HG03066 (cell line): ENCODE measurements around the gene MRPL9.
"Not testable (repeated sequence)": the region's sequence is repeated elsewhere in the genome, so short reads cannot be mapped to it uniquely, and the experiment has no call there.

ENCODE experiments used
- ATAC-seq: cut with Tn5 transposase; IDR thresholded peaks from one replicate; pipeline ENCODE4 v1.9.1; 2021; ENCODE audit warnings: low read depth; ENCODE audit not compliant: unreplicated experiment

The MRPL9 gene

DNA sequence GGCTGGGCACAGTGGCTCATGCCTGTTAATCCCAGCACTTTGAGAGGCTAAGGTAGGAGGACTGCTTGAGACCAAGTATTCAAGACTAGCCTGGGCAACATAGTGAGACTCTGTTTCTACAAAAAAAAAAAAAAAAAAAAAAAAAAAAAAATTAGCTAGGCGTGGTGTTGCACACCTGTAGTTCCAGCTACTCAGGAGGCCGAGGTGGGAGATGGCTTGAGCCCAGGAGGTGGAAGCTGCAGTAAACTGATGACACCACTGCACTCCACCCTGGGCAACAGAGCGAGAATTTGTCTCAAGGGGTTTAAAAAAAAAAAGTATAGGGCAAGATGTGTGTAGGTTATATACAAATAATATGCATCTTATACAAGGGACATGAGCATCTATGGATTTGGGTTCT, 24.4 kb upstream of the MRPL9 start:
- no peak for ATAC-seq

DNA sequence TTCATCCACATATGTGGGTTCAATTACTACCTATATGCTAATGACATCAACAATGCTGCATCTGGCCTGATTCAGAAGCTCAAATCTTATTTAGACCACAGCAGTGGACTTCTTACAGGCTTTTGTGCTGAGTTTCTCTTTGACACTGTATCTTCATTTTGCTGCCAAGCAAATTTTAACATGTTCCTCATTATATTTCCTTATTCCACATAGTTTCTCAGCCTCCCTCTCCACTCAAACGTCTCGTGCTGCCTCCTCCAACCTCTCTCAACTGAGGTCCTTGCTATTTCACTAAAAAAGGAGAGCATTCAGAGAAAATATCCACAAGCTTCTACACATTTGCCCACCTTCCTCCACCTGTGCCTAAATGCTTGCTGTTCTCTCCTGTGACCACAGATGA, 20.5 kb upstream of the MRPL9 start:
- no peak for ATAC-seq

DNA sequence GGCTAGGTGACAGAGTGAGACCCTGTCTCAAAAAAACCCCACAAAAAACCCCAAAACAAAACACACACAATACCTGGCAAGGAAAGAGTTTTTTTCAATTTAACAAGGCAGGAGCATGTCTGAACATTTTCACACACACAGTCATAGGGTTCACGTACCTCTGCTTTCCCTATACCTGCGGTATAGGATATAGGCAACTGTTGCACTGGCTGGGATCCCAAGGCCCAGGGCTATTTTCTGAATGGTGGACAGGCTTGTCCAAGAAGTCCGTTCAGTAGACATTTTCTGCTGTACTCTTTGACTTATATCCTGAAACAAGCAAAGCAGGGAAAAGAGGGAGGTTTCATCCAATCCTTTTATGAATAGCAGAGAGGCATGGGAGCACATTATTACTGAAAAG, 19.4 kb upstream of the MRPL9 start:
- ATAC-seq = no peak

DNA sequence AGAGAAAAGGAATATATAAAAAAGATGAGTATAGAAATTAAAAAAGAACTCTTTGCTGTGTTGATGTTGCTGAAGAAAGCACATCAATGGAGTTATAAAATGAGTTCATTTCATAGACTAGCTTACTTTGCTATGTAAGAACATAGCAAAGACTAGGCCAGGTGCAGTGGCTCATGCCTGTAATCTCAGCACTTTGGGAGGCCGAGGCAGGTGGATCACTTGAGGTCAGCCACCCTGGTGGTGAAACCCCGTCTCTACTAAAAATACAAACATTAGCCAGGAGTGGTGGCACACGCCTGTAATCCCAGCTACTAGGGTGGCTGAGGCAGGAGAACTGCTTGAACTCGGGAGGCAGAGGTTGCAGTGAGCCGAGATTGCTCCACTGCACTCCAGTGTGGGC, 18.7 kb upstream of the MRPL9 start:
- not testable (repeated sequence) for ATAC-seq

DNA sequence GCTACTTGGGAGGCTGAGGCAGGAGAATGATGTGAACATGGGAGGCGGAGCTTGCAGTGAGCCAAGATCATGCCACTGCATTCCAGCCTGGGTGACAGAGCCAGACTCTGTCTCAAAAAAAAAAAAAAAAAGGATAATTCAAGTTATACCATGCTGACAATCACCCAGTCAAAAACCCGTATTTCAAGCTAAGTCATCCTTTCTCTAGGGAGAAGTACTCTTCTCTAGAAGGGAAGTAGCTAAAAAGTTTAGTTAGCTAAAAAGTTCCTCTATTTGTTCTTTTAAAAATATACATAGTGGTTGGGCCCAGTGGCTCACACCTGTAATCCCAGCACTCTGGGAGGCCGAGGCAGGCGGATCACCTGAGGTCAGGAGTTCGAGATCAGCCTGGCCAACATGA, 17.4 kb upstream of the MRPL9 start:
- not testable (repeated sequence) for ATAC-seq

DNA sequence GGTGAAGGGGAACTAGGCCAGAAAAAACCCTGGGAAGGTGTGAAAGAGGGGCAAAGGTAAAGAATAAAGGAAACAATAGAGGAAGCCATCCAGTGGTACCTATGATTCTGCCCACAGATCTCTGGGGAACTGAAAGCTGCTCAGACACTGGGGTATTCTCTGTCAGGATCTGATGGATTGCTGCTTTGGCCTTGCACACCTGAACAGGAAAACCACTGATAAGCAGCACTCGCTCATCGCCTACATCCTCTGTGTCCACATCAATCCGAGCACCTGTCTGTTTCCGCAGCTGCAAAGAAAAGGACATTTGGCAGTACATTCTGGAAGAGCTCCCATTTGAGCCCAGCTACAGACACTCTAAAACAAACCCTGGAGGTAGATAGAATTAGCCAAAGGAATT, 16.6 kb upstream of the MRPL9 start:
- no peak for ATAC-seq

DNA sequence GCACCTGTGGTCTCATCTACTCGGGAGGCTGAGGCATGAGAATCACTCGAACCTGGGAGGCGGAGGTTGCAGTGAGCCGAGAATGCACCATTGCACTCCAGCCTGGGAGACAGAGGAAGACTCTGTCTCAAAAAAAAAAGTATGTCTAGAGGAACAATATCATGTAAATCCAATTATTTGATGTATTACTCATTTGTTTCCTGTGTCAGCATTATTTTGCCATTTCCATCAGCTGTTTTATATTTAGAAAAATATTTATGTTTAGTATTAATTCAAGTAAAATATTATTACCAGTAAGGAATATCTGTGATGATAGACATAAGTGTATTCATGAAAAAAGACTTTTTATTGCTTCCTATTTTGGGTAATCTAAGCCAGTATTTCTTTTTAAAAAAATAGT, 14.0 kb upstream of the MRPL9 start:
- ATAC-seq = no peak

DNA sequence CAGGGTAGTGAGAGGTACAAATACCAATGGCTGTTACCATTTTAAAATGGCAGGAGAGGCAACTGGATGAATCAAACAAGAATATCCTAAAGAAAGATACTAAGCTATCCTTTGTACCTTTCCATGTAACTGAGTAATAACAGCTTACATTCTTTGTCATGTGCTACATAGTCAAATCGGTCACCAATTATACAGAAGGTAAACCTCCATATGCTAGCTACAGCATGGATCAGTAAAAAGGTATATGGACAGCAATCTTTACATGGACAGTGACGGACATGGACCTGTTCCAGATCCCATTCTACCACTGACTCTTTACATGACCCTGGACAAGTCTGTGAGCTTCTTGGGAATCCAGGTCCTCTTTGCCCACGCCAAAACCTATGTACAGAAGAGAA, 13.4 kb upstream of the MRPL9 start:
- ATAC-seq = no peak

DNA sequence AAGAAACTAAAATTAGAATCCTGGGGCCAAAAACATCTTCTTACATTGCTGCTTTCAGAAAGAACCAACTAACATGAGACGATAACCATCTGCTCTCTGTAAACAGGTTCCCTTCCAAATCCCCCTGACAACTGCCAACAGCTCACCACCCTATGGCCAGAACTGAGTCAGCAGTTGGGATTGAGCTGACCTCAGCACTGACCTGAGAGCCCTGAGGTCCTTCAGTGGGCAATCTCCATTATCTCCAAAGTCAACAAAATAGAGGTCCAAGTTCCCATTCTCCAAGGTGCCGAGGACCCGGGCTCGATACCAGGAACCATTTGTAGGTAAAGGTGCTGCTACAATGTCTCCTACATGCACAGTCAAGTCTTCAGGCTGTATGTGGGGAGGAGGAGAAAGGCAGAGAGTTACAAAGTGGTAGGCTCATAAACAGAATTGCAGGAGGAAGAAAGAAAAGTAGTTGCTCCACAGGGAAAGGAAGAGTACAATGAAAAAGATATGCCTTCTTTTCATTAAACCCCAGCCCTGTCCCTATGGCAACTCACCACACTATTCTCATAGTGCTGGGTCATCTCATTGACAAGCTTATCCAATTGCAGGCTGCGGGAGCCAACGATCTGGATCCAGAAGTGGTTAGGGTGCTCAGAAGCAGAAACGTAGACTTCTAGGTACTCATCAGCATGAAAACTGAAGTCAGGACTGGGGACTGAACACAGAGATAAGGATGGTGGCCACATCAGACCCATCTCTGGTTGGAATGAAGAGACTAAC, 12.8 kb upstream of the MRPL9 start:
- no peak for ATAC-seq

DNA sequence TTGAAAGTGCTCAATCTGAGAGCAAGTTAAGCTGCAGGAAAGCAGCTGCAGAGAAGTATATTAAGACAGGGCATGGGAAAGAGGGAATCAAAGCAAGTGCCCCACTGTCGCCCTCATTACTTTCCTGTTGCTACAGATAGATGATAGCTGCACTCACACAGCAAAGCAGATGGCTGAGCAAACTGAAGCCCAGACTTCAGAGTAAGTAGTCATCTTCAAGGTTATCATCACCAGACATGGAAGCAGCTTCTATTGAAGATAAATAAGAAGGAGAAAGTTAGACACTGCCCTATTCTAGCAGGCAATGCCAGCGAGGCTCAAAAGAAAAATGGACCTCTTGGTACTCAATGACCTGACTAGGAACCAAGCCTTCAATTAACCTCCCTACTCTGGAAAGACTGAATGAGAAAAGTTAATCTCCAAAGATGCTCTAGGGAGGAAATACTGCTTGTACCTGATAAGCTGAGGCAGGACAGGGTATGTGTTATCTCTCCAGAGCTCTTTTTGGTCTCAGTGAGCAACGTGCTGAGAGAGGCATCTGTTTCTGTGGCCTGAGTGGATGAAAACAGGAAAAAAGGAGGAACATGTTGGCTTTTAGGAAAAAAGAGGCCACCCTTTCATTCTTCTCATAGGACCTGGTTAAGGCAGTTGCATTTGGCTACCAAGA, 11.1 kb upstream of the MRPL9 start:
- ATAC-seq = no peak

DNA sequence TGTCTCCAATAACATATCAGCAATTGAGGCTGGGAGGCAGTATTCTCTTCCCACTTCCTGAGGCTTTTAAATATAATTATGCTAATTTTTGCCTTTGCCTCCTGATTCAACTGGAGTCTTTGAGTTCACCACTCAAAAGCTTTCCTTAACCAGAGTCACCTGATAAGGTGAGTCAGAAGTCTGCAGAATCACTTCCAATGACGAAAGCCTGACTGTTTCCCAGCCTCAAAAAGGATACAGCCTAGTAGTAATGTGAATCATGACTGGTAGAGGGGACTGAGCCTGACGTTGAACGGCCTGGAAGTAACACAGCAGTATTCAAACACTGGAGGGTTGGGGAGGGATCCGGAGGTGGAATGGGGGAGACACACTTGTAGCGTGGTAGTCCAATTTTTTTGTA, 10.4 kb upstream of the MRPL9 start:
- ATAC-seq = no peak

DNA sequence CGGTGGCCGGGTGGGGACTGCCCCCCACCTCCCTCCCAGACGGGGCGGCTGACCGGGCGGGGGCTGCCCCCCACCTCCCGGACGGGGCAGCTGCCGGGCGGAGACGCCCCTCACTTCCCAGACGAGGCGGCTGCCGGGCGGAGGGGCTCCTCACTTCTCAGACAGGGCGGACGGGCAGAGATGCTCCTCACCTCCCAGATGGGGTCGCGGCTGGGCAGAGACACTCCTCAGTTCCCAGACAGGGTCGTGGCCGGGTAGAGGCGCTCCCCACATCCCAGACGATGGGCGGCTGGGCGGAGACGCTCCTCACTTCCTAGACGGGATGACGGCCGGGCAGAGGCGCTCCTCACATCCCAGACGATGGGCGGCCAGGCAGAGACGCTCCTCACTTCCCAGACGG, 6.0 kb upstream of the MRPL9 start:
- not testable (repeated sequence) for ATAC-seq

DNA sequence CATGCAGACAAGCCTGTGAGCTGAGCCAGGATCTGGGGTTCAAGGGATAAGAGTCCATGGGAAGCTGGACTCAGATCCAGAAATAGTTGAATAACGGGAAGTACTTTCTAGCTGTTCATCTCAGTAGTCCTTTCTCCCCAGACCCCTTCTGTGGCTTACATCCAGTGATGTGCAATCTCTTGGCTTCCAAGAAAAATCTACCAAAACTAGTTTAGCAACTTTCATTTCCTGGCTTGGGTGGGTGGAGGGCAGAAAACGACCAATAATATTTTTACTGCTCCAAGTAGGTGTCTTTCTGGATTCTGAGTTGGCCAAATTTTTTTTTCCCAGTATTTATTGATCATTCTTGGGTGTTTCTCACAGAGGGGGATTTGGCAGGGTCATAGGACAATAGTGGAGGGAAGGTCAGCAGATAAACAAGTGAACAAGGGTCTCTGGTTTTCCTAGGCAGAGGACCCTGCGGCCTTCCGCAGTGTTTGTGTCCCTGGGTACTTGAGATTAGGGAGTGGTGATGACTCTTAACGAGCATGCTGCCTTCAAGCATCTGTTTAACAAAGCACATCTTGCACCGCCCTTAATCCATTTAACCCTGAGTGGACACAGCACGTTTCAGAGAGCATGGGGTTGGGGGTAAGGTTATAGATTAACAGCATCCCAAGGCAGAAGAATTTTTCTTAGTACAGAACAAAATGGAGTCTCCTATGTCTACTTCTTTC, 5.2 kb upstream of the MRPL9 start:
- ATAC-seq = not testable (repeated sequence)

DNA sequence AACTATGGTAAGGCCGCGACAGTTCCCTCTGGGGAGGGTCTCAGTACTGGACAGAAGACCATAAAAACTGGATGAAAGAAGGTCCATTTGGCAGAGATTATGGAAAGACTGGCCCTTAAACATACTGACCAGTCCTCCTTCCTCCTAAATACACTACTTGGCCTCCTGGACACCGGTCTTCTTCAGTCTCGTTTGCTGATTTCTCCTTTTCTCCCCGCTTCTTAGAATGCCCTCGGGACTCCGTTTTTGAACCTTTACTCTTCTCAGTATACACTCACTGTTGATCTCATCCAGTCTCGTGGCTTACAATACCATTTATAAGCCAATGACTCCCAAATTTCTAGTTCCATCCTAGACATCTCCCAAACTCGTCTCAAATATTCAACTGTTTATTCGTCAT, 694 bp upstream of the MRPL9 start:
- no peak for ATAC-seq

DNA sequence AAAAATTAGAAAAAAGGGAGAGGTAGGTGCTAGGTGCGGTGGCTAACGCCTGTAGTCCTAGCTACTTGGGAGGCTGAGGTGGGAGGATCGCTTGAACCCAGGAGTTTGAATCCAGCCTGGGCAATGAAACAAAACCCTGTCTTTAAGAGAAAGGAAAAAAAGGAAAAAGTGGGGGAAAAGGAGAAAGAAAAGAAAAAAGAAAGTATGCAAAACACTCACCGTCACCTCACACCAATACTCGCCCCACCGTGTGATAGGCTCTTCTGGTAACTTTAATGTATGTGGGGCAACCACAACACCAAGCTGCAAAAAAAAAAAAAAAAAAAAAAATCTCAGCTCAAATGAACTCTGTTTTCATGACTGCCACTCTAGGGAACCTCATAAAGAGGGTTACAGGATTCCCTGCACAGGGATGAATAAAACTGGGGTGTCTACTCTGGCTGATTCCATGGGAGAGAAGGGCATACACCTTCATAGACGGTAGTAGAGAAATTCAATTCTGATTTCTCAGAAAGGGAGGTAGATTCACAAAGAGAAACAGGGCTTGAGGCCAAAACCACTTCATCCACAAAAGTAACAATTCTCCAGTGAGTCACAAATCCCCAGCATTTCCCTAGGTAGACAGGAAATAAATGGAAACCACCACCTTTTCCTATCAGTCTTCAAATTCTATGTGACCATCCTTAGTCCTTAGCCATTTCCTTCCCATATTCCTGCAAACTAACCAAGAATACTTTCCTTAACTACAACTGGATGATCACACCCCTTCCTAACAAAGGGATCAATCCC, 2.5 kb downstream of the MRPL9 start:
- no peak for ATAC-seq

DNA sequence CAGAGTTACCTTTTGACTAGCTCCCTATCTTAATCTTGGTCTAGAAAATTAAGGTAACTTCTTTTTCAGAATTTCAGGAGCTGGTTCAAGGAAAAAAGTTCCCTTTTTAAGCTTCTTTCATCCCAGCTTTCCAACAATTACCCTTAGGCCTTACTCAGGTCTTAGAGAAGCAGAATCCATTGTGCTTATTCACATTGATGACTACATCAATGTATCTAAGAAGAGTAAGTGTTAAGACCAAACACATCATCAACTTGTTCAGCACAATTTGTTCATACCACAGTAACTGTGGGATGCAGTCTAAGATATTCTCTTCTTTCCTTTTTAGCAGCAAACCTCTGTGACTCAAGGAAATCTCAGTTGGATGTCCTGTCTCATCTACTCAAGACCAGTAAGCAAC, 4.1 kb downstream of the MRPL9 start:
- no peak for ATAC-seq

DNA sequence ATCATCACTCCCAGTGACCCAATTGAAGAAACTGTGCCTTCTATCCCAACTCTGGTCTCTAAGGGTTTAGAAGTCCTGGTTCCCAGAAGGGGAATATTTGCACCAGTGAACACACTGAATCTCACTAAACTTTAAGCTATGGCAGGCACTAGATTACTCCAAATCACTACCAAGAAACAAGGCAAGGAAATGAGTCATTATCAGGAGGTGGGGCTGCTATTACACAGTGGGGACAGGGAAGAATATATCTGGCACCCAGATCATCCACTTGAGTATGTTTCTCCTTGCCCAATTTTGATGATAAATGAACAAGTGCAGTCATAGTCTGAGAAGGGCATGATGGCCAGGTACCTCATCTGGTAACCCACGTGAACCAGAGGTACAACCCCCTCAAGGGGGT, 7.0 kb downstream of the MRPL9 start:
- ATAC-seq = no peak

DNA sequence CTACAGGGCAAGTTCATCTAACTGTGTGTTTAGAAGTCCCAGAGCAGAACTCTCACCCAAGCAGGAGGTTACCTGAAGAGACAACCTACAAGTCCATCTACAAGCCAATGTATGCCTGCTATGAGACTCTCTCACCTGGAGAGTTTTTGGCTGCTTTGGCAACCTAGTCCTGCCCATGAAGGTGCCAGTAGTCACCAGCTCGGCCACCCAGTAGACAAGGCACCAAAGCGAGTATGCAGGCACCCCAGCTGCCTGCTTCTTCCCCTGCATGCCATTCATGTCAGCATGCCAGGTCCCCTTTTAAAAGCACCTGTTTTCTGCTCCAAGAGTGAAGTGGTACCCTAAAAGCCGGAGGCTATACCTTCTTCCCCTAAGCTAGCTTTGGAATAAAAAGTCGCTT, 21.8 kb downstream of the MRPL9 start:
- no peak for ATAC-seq

DNA sequence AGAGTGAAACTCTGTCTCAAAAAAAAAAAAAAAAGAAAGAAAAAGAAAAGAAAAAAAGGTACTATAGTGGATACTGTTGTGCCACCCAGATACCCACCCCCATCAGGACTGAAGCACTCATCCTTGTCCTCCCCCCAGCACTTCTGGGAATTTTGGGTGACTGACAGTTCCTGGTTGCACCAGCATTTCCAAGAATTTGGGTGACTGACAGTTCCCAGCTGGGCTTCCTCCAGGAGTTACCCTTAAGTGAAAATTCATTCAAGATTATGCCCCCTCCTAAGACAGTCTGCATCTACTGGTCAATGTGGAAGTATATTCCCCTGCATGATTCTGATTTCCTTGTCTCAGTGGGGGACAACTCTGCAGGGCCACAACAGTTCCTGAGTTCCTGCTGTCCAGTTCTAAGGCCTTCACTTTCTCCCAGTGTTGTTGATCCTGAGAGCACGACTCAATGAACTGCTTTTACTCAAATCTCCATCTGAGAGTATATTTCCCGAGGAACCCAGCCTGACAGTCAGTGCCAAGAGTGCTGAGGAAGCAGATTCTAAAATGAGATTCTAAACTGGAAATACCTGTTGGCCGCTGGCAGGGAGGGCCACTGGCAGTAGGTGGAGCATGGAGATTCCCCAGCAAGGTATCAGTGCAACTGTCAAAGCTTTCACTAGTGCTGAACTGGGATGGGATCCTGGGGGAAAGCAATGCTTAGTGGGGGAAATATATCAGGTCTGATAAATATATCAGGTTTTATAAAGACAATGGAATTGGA, 23.5 kb downstream of the MRPL9 start:
- no peak for ATAC-seq

DNA sequence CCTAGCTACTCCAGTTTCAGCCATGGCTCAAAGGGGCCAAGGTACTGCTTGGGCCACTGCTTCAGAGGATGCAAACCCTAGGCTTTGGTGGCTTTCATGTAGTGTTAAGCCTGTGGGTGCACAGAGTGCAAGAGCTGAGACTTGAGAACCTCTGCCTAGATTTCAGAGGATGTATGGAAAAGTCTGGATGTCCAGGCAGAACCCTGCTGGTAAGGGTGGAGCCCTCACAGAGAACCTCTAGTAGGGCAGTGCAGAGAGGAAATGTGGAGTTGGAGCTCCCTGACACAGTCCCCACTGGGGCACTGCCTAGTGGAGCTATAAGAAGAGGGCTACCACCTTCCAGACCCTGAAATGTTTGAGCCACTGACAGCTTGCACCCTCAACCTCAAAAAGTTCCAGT, 25.8 kb downstream of the MRPL9 start:
- ATAC-seq = no peak
